Testis (tissue), 2 donors: ENCODE measurements around the gene SMCO1.
"Not testable (repeated sequence)": the region's sequence is repeated elsewhere in the genome, so short reads cannot be mapped to it uniquely, and the experiment has no call there.

Experiments
- CTCF ChIP-seq, 3 experiments: fragments of 450-650 bp in 2 of 3; fragments of 200-600 bp in 1 of 3; sonication (generic) in 1 of 3; IDR thresholded peaks; one replicate each; pipeline ENCODE4 v1.5.1; 2016 to 2019; ENCODE audit warnings: antibody characterized with exemption in 3 of 3, mild to moderate bottlenecking in 2 of 3, moderate library complexity in 1 of 3
- POLR2A ChIP-seq: fragments of 450-650 bp; IDR thresholded peaks from one replicate; pipeline ENCODE4 v1.6.1; 2017; ENCODE audit warnings: antibody characterized with exemption, mild to moderate bottlenecking, moderate library complexity

- TF ChIP-seq CTCF (IDR thresholded peaks at IDR 0.05); POLR2A: not testable (repeated sequence)
These were observed 4.0 kb downstream of the SMCO1 start for GRCh38 chr3:196511108-196511507.
